DOHH2 (cell line): ENCODE measurements around the gene PIAS3.
A peak's percentile ranks its signal among the peaks of the same experiment; 100 is the strongest.

Experiments
- CTCF ChIP-seq: fragments of 200-600 bp; sonication (generic); IDR thresholded peaks from one replicate; pipeline ENCODE4 v1.5.1; 2014; ENCODE audit warnings: antibody characterized with exemption, mild to moderate bottlenecking, low read depth, low read length; ENCODE audit not compliant: poor library complexity, severe bottlenecking
- EZH2phosphoT487 ChIP-seq: fragments of 200-600 bp; sonication (generic); IDR thresholded peaks from 2 replicates; pipeline ENCODE4 v1.6.1; 2017; ENCODE audit warnings: borderline replicate concordance, mild to moderate bottlenecking, antibody characterized with exemption, low read length, moderate library complexity, mixed read lengths

GRCh38 chr1:145891587-145892485 lies 33.0 kb upstream of the PIAS3 start:
- peak; percentile 89 for TF ChIP-seq CTCF
- no peak for TF ChIP-seq EZH2phosphoT487
